GM19372 (cell line): ENCODE data around the gene CTSF.
"Not testable (repeated sequence)": the region's sequence is repeated elsewhere in the genome, so short reads cannot be mapped to it uniquely, and the experiment has no call there.

Experiments
- ATAC-seq: cut with Tn5 transposase; IDR thresholded peaks from one replicate; pipeline ENCODE4 v1.9.1; 2021; ENCODE audit warnings: mild to moderate bottlenecking, low read depth, moderate library complexity; ENCODE audit not compliant: unreplicated experiment

Gene CTSF

DNA sequence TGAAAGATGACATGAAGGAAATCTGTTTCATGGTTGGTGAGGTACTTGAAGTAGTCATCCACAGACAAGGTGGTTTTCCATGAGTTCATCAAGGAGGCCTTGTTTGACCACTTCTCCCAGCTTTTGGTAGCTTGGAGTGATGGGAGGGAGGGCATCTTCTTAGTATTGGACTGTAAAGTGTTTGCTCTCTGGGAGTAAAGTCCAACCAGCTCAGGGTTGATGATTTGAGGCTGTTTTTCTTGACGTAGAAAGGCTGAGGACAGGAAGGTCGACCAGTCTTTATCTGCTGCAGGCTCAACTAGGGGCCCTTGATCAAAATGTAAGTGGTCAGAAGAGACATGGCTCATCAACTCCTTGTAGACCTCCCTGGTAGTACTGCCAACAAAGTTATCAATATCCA, 22.8 kb upstream of the CTSF start:
- no peak for ATAC-seq

DNA sequence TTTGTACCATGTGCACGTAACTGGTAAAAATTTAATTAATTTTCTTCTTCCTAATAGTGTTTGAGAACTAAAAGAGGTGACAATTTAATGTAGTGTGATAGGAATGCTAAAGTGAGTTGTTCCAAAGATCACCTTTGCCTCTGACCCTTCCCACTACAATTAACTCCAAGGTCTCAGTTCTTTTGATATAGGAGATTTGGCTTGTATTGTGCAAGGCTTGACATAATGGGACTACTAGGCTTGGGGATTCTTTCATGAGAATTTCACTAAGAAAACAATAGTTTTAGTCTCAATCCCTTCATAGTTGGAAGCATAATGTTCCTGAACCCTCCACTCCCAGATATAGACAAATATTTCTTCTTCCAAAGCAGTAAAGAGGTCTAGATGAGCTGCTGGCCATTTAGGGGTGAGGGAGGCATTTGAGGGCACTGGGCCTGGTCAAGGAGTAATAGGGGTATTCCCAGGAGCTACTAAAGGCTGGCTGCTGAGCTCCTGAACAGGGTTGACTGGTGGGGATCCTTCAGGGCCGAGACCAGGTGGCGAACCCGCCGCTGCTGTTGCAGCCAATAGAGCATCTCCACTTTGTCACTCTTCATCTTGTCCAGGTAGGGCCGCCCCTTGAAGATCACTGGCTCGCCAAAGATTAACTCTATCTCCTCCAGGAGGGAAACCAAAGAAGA, 21.7 kb upstream of the CTSF start:
- no peak for ATAC-seq

DNA sequence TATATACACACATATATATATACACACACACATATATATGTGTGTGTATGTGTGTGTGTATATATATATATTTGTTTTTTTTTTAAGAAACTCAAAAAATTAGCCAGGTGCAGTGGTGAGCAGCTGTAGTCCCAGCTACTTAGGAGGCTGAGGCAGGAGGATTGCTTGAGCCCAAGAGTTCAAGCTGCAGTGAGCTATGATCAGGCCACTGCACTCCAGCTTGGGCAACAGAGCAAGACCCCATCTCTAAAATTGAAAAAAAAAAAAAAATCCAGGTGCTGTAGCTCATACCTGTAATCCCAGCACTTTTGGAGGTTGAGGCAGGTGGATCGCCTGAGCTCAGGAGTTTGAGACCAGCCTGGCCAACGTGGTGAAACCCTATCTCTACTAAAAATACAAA, 20.9 kb upstream of the CTSF start:
- not testable (repeated sequence) for ATAC-seq

DNA sequence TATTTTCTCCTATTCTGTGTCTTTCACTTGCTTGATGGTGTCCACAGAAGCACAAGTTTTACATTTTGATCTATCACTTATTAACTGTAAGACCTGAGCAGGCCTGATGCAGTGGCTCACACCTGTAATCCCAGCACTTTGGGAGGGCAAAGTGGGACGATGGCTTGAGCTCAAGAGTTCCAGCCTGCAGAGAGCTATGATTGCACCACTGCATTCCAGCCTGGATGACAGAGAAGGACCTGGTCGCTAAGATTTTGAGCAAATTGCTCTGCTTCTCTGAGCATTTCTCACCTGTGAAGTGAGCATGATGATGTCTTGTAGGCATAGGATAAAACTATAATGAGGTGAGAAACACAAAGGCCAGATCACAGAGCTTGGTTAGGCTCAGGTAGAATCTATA, 17.7 kb upstream of the CTSF start:
- no peak for ATAC-seq

DNA sequence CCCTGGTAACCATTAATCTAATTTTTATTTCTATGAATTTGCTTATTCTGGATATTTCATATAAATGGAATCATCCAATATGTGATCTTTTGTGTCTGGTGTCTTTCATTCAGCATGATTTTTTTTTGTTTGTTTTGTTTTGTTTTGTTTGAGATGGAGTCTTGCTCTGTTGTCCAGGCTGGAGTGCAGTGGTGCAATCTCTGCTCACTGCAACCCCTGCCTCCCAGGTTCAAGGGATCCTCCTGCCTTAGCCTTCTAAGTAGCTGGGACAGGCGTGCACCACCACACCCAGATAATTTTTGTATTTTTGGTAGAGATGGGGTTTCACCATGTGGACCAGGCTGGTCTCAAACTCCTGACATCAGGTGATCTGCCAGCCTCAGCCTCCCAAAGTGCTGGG, 17.0 kb upstream of the CTSF start:
- not testable (repeated sequence) for ATAC-seq

DNA sequence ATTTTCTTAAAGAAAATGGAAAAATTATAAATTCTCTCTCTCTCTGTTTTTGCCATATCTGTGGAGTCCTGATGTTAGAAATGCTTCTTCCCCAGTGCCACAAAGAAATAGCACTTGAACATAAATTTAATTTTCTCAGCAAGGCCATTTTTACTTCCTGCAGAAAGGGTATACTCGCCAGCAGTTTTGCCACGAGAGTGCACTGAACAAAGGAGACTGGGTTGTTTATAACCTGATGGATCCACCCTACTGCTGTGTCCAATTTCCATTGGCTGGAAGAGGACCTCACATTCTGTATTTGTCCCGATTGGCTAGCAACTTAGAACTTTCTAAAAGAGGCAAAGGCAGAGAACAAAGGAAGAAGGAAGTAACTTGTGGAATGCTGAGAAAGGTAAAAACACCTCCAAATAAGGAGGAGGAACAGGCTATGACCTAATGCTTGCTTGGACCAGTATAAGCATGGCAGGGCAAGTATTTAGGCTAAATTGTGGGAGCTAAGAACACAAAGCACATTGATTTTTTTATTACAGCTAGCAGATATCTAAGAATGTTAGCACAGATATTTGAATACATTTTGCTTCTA, 14.2 kb upstream of the CTSF start:
- ATAC-seq = not testable (repeated sequence)

DNA sequence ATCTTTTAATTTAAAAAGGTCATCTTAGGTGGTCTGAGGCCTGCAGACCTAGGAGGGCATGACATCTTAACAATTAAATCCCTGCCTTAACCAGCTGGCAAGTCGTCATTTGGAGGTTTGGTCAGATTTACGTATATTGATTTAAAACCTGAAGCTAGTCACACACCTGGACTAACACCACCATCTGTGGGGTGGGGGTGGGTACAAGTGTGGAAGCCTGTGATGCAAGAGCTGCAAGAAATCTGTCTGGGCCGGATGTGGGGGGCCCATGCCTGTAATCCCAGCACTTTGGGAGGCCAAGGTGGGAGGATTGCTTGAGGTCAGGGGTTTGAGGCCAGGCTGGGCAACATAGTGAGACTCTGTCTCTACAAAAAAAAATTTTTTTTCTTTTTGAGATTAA, 12.9 kb upstream of the CTSF start:
- ATAC-seq = no peak

DNA sequence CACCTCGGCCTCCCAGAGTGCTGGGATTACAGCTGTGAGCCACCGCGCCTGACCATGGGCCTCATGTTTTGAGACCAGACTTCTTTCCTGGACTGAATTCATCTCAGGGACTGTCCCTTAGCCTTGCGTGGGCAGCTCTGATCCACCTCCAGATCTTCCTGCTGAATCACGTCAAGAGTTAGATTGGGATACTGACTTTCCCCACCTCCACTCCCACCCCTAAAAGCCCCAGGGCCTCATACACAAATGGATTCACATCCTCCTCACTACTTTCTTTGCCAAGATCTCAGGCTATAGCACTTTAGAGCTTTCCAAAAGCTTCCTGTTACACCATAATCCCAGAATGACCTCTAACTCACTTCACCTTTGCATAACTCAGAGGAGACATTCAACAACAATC, 12.4 kb upstream of the CTSF start:
- ATAC-seq = no peak

DNA sequence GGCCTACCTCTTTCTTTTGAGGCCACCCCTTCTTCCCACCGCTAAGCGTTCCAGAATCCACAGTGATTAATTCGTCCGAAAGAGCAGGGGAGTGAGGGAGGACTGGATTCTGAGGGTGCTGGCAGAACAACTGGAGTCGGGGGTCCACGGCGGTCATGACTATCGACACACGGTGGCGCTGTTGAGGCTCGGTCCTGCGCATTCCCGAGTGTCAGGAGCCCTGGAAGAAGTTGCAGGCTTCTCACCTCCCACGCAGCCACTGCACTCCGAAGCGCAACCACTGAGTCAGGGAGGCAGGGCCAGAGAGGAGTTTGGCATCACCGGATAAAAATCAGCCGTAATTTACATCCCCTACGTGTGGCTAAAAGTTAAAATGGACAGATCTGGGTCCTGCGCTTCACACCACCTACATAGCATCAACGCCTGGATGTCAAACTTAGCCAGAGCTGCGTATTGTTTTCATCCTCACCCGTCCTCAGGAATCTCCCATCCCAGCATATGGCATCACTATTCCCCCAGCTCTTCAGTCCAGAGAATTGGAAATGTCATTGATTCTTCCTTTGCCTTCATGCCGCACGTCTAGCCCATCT, 10.7 kb upstream of the CTSF start:
- no peak for ATAC-seq

DNA sequence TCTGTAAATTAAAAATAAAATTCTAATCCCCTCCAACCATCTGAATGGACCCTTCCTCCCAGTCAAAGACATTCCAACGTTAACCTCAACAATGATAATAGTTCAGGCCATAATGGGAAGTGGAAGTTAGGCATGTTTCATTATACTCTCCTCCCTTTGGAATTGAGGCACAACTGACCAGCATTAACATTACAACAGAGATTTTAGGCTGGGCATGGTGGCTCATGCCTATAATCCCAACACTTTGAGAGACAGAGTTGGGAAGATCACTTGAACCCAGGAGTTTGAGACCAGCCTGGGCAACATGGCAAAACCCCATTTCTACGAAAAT, 2.4 kb upstream of the CTSF start:
- ATAC-seq = no peak

DNA sequence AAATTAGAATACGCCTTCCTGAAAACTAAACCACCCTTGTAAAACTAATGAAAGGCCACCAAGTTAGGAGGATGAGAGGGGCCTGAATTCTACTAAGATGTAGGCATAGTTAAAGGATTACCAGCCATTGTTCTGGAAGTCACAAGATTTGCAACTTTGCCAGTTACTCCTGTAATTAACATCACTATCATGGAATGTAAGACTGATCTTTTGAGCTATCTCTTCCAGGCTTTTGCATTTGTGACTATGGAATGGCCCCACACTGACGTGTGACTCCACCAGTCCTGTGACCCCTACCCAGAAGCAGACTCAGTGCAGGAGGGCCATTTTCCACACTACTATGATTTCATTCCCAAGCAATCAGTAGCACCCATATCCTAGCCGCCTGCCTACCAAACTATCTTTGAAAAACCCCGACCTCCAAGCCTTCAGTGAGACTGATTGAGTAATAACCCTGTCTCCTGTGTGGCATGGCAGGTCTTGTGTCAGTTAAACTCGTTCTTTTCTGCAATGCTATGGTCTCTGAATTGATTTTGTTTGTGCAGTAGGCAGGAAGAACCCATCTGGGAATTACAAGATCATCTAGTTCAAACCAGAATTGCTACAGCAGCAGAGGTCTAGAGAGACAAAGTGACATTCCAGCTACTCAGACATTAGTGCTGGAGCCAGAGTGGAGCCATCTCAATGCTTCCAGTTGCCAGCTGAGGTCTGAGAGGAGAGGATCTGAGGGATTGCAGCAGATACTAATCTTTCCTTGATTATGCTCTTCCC, 1.9 kb upstream of the CTSF start:
- ATAC-seq = no peak

DNA sequence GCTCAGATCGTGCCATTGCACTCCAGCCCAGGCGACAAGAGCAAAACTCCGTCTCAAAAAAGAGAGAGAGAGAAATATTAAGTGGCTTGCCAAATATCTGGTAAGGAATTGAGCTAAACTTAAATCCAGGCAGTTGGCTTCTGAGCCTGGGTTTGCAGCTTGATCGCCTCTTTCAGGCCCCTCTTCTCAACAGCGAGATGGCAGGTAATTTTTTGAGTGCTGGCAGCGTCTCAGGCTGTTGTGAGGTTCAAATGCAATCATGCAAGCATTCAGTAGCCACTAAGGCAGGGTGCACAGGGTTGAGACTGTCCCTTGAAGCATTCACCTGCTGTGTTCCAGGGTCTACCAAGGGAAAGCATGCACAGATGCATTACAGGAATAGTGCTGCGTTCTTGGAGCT, 670 bp upstream of the CTSF start:
- no peak for ATAC-seq

DNA sequence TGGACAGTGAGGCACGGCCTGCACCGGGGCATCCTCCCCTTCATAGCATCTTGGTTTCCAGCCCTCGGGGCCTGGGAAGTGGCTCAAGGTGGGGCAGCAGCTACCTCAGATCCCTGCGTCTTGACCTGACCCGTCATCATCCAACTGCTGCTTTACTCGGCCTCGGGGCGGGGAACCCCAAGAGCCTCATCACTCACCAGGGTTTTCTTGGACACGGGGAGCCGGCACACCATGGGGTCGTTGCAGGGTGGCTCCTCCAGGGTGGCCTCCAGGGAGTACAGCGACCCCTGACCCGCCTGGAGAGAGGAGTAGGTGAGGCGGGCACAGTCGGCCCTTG, 651 bp downstream of the CTSF start:
- ATAC-seq = no peak

DNA sequence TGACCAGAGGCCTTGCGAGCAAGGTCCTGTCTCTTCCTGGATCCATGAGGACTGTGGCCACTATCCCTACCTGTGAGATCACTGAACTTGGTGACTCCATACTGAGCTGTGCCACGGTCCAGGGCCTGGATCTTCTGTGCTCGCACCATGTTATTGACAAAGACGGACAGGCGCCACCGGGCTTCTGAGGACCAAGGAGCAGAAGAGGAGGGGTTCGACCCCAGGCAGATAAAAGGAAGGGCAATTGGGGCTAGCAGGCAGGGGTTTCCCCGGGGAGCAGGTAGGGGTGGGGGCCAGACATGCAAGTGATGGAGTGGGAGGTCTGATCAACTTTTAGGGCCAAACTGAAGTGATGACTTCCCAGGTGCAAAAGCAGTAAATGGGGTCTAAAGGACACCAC, 2.2 kb downstream of the CTSF start:
- no peak for ATAC-seq

DNA sequence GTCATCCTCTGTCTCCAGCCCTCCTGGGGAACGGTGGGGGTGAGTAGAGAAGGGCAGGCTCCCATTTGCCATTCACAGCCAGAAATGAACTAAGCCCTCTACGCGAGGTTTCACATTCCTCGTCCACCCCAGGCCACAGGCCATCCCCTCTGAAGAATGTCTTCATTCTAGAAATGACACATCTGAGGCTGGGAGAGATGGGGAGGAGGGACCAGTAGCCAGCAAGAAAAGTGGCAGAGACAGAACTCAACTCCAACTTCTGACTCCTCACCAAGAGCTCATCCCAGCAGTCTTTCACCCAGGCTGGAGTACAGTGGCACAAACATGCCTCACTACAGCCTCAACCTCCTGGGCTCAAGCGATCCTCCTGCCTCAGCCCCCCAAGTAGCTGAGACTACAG, 3.4 kb downstream of the CTSF start:
- no peak for ATAC-seq

DNA sequence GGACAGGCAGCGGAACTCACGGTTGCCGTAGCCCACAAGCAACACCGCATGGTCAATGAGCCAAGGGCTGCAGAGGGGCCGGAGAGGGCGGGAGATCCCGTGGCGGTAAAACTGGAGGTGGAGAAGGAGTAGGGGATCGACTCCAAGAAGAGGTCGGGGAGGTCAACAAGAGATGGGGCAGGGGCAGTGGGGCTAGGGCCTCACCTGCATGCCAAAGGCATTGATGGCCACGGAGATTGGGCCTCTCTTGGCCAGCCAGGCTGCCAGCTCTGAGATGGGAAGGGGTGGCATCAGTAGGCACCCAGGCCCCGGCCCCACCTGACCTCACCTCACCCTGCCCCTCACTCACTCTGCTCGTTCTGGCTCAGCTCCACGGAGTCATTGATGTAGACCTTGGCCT, 3.9 kb downstream of the CTSF start:
- no peak for ATAC-seq

DNA sequence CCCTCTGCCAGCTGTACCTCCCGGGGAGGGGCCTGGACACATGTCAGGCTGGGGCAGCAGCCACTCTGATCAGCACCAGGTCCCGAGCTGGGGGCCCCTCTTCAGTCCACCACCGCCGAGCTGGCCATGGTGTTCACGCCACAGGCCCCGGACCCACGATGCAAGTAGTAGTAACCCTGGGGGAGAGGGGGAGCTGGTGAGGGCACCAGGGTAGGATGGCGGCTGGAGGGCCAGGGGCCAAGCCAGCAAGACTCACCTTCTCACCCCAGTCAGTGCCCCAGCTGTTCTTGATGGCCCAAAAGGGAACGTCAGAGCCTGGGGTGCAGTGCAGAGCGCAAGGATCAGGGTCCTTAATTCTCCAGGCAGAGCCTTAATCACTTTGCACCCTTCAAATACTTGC, 4.6 kb downstream of the CTSF start:
- ATAC-seq = no peak

DNA sequence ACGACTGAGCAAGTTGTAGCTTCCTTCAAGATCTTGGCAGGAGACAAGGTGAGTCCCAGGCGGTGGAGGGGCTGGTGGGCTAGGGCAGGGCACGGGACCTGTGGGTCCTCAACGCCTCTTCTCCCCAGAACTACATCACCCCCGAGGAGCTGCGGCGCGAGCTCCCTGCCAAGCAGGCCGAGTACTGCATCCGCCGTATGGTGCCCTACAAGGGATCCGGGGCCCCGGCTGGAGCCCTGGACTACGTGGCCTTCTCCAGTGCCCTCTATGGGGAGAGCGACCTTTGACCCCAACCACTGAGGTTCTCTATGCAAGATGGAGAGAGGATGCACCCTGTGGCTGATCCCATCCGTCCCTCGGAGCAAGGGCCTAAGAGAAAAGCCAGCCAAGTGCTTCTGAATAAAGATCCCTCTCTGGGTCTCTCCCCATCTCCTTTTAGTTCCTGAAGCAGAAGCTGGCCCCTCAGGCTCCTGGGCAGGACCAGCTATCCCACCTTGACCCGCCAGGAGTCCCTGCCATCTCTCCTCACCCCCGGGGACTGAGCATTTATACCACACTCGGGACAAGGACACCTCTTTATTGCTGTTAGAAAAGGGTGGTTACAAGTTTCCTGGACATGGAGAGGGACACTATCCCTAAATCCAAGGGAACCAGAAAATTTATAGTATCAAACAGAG, 5.4 kb downstream of the CTSF start:
- ATAC-seq = no peak

DNA sequence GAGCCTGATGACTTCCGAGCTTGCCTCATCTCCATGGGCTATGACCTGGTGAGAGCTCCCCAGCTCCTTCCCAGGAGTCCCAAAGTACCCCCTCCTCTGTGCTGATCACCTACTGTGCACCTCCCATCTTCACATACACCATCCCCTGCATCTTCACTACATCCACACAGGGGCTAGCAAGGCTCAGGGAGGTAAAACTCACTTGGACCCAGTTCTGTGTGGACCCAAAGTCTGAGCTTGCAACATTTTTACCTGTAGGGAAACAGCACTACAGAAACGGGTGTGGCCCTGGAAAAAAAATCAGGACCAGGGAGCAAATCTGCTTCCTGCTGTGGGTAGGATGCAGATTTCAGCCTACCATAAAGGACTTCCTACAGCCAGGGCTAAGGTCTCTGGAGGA, 6.1 kb downstream of the CTSF start:
- ATAC-seq = no peak

DNA sequence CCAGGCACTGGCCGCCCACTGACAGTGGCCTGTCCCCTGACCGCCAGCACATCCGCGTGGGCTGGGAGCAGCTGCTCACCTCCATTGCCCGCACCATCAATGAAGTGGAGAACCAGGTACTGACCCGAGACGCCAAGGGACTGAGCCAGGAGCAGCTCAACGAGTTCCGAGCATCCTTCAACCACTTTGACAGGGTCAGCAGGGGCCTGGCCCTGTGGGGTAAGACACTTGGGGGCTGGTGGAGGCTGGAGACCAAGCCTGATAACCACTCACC, 6.5 kb downstream of the CTSF start:
- no peak for ATAC-seq

DNA sequence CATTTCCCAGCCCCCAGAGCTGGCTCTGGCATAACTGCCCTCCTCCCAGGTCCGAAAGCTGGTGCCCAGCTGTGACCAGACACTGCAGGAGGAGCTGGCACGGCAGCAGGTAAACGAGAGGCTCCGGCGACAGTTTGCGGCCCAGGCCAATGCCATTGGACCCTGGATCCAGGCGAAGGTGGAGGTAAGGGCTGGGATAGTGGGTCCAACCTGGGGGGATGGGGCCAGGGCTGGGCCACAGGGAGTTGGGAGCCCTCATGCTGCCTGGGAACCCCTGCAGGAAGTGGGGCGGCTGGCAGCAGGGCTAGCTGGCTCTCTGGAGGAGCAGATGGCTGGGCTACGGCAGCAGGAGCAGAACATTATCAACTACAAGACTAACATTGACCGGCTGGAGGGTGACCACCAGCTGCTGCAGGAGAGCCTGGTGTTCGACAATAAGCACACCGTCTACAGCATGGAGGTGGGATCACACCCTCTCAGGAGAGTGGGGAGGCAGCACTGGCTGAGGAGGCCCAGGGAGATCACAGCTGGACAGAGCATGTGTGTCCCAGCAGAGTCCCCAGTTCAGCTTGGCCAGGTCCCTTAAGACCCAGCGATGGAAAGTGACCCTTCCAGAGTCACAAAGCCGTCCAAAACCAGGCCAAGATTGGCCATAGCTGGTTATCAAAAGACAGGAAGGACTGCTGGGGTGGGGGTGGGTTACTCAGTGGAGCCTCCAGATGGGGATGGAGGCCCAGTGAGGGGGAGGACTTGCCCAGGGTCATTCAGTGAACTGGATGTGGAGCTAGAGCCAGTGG, 7.0 kb downstream of the CTSF start:
- ATAC-seq = no peak
